ENCODE data around the gene CRYBG1.

Gene CRYBG1

GRCh38 chr6:106536851-106537250 lies 176.3 kb downstream of the CRYBG1 start:
- Histone ChIP-seq H3K27me3 (ENCODE audit: insufficient read depth, poor library complexity, severe bottlenecking) (no peaks in the 10 kb centered on the region), H3K27ac (replicated peaks) (peak overlapping the region; percentile 43), H3K4me3 (replicated peaks; ENCODE audit: insufficient read depth, low read length) (no peak overlapping the region)
- TF ChIP-seq SPI1 (IDR thresholded peaks at IDR 0.05; ENCODE audit: borderline replicate concordance, low read depth): no peak
- no peak for TF ChIP-seq CTCF (IDR thresholded peaks at IDR 0.05; ENCODE audit: insufficient read depth, low read length)
- TF ChIP-seq POLR2AphosphoS5 (IDR thresholded peaks at IDR 0.05; ENCODE audit: low read depth): no peak
- no peak for TF ChIP-seq REST (IDR thresholded peaks at IDR 0.05; ENCODE audit: insufficient replicate concordance, low read depth)
- no peak for TF ChIP-seq GABPA (IDR thresholded peaks at IDR 0.05; ENCODE audit: low read depth)
- DNase-seq (ENCODE audit: low read depth in 1 of 2, low spot score in 1 of 2): no peak

- H3K27ac ChIP-seq (replicated peaks): peak overlapping the region; percentile 43
Observed at GRCh38 chr6:106537662-106538061, 177.1 kb downstream of the CRYBG1 start.

DNA sequence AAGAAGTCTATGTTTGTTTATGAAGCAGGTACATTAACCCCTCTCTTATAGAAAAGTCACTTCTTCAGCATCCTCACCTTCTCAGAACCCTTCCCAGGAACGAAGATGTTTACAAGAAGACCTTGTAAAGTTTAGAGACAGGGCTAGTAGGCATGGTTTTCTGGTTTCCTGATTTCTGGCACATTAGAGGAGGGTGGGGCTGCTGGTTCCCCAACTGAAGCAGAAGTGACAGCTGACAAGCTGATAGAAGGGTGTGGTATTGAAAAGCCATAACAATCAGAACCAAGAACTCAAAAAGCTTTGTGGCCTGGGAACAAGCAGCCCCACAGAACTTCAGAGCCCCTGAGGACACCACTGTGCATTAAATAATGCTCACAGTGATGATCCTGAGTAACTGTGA lies 177.6 kb downstream of the CRYBG1 start:
- Histone ChIP-seq H3K27ac (replicated peaks) (peak overlapping the region; percentile 43), H3K27me3 (ENCODE audit: insufficient read depth, poor library complexity, severe bottlenecking) (no peaks in the 10 kb centered on the region), H3K4me3 (replicated peaks; ENCODE audit: insufficient read depth, low read length) (no peak overlapping the region)
- TF ChIP-seq POLR2AphosphoS5 (IDR thresholded peaks at IDR 0.05; ENCODE audit: low read depth) (no peak), REST (IDR thresholded peaks at IDR 0.05; ENCODE audit: insufficient replicate concordance, low read depth) (no peak), SPI1 (IDR thresholded peaks at IDR 0.05; ENCODE audit: borderline replicate concordance, low read depth) (peak; percentile 60; the same call in 1 of the 2 replicates)
- DNase-seq (ENCODE audit: low read depth in 1 of 2, low spot score in 1 of 2): peak in 1 of 2 experiments; percentile 57

More at GRCh38 chr6:106537662-106538061, 177.1 kb downstream of the CRYBG1 start:
- Histone ChIP-seq H3K27me3 (ENCODE audit: insufficient read depth, poor library complexity, severe bottlenecking) (no peaks in the 10 kb centered on the region), H3K4me3 (replicated peaks; ENCODE audit: insufficient read depth, low read length) (no peak overlapping the region)
- no peak for TF ChIP-seq CTCF (IDR thresholded peaks at IDR 0.05; ENCODE audit: insufficient read depth, low read length)
- TF ChIP-seq POLR2AphosphoS5 (IDR thresholded peaks at IDR 0.05; ENCODE audit: low read depth): no peak
- TF ChIP-seq SPI1 (IDR thresholded peaks at IDR 0.05; ENCODE audit: borderline replicate concordance, low read depth): no peak
- TF ChIP-seq GABPA (IDR thresholded peaks at IDR 0.05; ENCODE audit: low read depth): no peak
- no peak for DNase-seq (ENCODE audit: low read depth in 1 of 2, low spot score in 1 of 2)

GRCh38 chr6:106539936-106540335 lies 179.4 kb downstream of the CRYBG1 start:
- TF ChIP-seq CTCF (IDR thresholded peaks at IDR 0.05; ENCODE audit: insufficient read depth, low read length) (no peak), POLR2AphosphoS5 (IDR thresholded peaks at IDR 0.05; ENCODE audit: low read depth) (peak; percentile 30; the same call in 1 of the 2 replicates), SPI1 (IDR thresholded peaks at IDR 0.05; ENCODE audit: borderline replicate concordance, low read depth) (peak; percentile 16; the same call in 1 of the 2 replicates), REST (IDR thresholded peaks at IDR 0.05; ENCODE audit: insufficient replicate concordance, low read depth) (no peak), GABPA (IDR thresholded peaks at IDR 0.05; ENCODE audit: low read depth) (no peak)
- DNase-seq (ENCODE audit: low read depth in 1 of 2, low spot score in 1 of 2): peak in 1 of 2 experiments; percentile 75
- peak overlapping the region; percentile 71 for H3K27ac ChIP-seq (replicated peaks)
- H3K27me3 ChIP-seq (ENCODE audit: insufficient read depth, poor library complexity, severe bottlenecking): no peaks in the 10 kb centered on the region
- no peak overlapping the region for H3K4me3 ChIP-seq (replicated peaks; ENCODE audit: insufficient read depth, low read length)
